ENCODE measurements around the gene OR13F1. TPM values are rescaled to one million over a fixed set of nuclear protein-coding genes. Genes with fewer than 3 reads are reported as not detected.

OR13F1 gene
- total RNA-seq: not detected

- TF ChIP-seq CTCF (IDR thresholded peaks at IDR 0.05; ENCODE audit: low read depth): no peak
Measured at GRCh38 chr9:104503963-104504362, at the start of gene OR13F1. Gene OR13F1, plus strand, starts transcription at chr9:104504263. Its CDS starts 0 bp downstream, at chr9:104504263.

- no peak for TF ChIP-seq CTCF (IDR thresholded peaks at IDR 0.05; ENCODE audit: low read depth)
Measured at GRCh38 chr9:104456831-104457230, 47.2 kb upstream of the OR13F1 start.

GRCh38 chr9:104463864-104464263 lies 40.2 kb upstream of the OR13F1 start:
- no peak for TF ChIP-seq CTCF (IDR thresholded peaks at IDR 0.05; ENCODE audit: low read depth)

GRCh38 chr9:104468261-104468660 lies 35.8 kb upstream of the OR13F1 start:
- TF ChIP-seq CTCF (IDR thresholded peaks at IDR 0.05; ENCODE audit: low read depth): no peak

- no peak for TF ChIP-seq CTCF (IDR thresholded peaks at IDR 0.05; ENCODE audit: low read depth)
Measured at GRCh38 chr9:104482921-104483570, 21.0 kb upstream of the OR13F1 start.

- no peak for TF ChIP-seq CTCF (IDR thresholded peaks at IDR 0.05; ENCODE audit: low read depth)
Measured at GRCh38 chr9:104485014-104485413, 19.0 kb upstream of the OR13F1 start.

- TF ChIP-seq CTCF (IDR thresholded peaks at IDR 0.05; ENCODE audit: low read depth): no peak
Measured at GRCh38 chr9:104494808-104495207, 9.3 kb upstream of the OR13F1 start.
